Measurements from ENCODE around the gene LAPTM5. TPM values are rescaled to one million over a fixed set of nuclear protein-coding genes. Genes with fewer than 3 reads are reported as not detected.

The LAPTM5 gene
- total RNA-seq, 4 donors from 2014 or later = 44.5 to 767 (median 109) TPM

GRCh38 chr1:30691480-30691879, 66.1 kb downstream of the LAPTM5 start:
- no peak for TF ChIP-seq CTCF (IDR thresholded peaks at IDR 0.05; ENCODE audit: low read depth)

- no peak for TF ChIP-seq CTCF (IDR thresholded peaks at IDR 0.05; ENCODE audit: low read depth)
Observed at GRCh38 chr1:30689901-30690645, 67.5 kb downstream of the LAPTM5 start.

DNA sequence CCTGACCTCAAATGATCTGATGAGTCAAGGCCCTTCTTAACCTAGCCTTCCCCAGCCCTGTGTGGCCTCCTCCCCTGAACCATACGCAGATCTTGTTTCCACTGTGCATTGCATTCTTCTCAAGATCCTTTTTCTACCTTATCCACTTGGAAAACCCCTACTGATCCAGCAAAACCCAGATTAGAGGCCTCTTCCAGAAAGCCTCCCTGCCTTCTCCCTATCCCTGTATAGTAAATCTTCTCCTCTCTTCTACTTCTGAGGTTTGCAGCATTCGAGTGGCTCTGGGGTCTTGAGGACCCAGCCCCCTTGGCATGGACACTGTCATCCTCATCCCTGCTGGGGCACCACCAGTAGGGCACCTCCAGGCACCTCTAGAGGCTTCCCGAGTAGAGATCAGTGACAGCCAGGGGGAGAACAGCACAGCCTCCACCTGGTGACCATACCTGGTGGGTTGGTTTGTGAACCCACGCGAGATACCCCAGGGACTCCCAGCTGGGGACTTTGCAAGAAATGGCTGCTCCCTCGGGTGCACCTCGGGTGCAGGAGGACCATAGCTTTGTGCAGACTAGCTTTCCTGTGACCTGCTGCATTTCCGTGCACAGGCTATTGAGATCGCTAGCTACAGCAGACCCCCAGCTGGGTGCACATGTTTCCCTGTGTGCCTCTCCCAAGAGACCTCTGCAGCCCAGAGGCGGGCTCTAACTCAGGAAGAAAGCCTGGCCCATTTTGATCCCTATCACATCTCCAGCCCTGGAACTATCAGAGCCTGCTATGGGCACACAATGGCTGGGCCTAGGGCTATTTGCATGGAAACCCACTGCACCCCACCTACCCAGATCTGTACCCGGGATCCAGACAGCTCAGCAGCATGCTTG, 68.4 kb downstream of the LAPTM5 start:
- TF ChIP-seq CTCF (IDR thresholded peaks at IDR 0.05; ENCODE audit: low read depth) = no peak

DNA sequence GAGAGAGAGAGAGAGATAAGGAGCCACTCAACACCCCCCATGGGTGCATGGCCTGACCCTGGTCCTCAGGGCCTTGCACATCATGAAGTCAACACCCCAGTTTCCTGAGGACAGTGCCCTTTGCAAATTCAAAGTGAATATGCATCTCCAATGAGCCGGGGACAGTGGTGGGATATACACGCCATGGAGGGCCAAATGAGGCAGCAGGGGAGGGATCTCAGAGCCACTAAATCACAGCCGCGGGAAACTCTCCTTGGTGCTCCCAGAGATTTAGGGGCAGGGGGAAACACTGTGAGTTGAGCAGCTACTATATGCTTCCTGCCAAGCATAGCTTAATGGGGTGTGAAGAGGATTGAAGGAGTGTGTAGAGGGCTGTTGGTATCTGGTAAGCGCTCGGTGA, 69.7 kb downstream of the LAPTM5 start:
- no peak for TF ChIP-seq CTCF (IDR thresholded peaks at IDR 0.05; ENCODE audit: low read depth)

DNA sequence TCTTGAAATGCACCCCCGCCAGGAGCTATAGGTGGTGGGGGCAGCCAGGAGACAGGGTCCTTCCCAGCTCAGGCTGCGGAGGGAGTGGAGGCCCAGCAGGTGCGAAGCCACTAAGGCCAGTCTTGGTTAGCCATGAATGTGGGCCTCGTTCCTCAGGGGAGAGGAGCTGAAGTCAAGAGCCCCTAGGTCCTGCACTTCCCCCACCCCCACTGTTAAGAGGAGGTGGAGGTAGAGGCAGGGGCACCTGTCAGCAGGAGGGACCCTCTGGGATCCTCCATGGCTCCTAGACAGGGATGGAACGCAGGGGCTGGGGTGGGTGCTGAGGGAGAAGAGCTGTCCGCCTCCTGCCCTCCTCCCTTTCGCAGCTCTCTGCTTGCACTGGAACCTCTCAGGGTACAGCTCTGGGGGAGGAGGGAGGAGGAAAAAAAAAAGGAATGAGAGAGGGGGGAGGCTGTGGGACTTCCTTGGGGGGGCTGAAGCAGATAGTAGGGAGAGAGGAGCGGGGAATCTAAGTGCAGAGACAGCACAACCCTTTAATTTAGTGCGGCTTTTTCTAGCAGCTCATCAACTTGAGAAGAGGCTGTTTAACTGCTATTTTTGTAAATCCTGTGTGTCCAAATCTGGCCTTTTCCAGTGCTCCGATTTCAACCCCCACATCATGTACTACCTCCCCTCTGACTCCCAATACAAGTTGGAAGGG, 71.2 kb downstream of the LAPTM5 start:
- no peak for TF ChIP-seq CTCF (IDR thresholded peaks at IDR 0.05; ENCODE audit: low read depth)

DNA sequence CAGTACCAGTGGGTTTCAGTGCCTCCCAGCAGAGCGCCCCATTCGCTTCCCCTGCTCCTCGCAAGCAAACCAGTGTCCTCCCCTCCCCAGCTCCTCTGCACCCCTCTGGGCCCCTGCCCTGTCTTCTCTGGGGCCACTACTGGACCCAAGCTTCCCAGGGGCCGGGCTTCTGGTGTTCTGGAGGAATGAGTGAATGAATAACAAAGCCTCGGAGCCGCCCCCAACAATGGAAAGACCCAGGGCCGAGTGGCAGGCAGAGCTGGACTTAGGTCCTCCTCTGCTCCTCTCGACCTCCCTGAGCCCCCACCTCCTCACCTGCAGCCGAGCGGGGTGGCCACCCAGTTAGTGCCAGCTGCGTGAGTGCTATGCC, 71.8 kb downstream of the LAPTM5 start:
- no peak for TF ChIP-seq CTCF (IDR thresholded peaks at IDR 0.05; ENCODE audit: low read depth)

All from subcutaneous adipose tissue (tissue), 4 donors.